ENCODE results near the gene MTRR.
A peak's percentile ranks its signal among the peaks of the same experiment; 100 is the strongest.
"Not testable (repeated sequence)": the region's sequence is repeated elsewhere in the genome, so short reads cannot be mapped to it uniquely, and the experiment has no call there.

Gene MTRR

DNA sequence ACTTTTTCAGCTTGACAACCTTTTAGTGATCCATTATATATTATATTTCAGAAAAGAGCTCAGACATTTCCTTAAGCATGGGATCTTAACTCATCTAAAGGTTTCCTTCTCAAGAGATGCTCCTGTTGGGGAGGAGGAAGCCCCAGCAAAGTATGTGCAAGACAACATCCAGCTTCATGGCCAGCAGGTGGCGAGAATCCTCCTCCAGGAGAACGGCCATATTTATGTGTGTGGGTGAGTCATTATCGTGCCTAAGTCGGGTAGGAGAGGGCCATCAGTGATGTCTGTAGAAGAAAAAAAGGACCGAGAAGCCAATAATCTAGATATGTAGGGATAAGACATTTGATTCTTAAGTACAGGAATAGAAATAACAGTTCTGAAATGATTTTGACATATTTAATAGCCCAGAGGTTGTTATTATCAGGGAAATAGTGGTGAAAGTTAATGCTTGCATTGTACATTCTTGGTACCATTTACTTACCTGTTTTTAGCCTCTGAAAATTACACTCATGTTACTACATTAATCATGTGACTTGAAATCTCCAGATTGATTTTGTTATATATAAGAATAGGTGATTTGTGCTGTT is 28.2 kb downstream of the MTRR start:
- no peaks in the 10 kb centered on the region for H3K27me3 Mint-ChIP-seq
- ATAC-seq (no peak), DNase-seq (peak; percentile 27)
- no peaks in the 10 kb centered on the region for H3K9me3 Mint-ChIP-seq
- H3K36me3 Mint-ChIP-seq (ENCODE audit: low read depth), result peaks cover 76% of the 10 kb centered on the region
- peaks cover 22% of the 10 kb centered on the region for H3K4me1 Mint-ChIP-seq
- no peak overlapping the region for H3K27ac Mint-ChIP-seq
- no peak overlapping the region for H3K4me3 Mint-ChIP-seq

DNA sequence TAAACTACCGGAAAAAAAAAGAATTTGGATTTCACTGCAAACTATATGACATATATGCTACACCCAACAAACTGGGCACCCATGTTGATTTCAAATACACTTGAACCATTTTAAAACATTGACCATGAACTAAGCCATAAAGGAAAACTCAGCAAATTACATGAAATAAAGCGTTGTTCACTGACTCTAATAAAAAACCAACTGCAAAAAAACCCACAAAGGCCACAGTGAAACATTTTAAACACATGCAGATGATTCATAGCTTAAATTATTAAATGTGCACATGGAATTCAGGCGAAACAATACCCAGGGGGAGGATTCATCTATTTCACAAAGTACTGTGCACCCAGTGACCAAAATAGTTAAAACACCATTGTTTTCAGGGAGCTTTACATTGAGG is 33.3 kb downstream of the MTRR start:
- ATAC-seq (no peak), DNase-seq (no peak)
- H3K4me1 Mint-ChIP-seq, result peaks cover 22% of the 10 kb centered on the region
- H3K36me3 Mint-ChIP-seq (ENCODE audit: low read depth), result peaks cover 75% of the 10 kb centered on the region
- H3K9me3 Mint-ChIP-seq, result peaks cover 9% of the 10 kb centered on the region
- H3K27me3 Mint-ChIP-seq, result no peaks in the 10 kb centered on the region
- no peak overlapping the region for H3K4me3 Mint-ChIP-seq
- H3K27ac Mint-ChIP-seq, result no peak overlapping the region

DNA sequence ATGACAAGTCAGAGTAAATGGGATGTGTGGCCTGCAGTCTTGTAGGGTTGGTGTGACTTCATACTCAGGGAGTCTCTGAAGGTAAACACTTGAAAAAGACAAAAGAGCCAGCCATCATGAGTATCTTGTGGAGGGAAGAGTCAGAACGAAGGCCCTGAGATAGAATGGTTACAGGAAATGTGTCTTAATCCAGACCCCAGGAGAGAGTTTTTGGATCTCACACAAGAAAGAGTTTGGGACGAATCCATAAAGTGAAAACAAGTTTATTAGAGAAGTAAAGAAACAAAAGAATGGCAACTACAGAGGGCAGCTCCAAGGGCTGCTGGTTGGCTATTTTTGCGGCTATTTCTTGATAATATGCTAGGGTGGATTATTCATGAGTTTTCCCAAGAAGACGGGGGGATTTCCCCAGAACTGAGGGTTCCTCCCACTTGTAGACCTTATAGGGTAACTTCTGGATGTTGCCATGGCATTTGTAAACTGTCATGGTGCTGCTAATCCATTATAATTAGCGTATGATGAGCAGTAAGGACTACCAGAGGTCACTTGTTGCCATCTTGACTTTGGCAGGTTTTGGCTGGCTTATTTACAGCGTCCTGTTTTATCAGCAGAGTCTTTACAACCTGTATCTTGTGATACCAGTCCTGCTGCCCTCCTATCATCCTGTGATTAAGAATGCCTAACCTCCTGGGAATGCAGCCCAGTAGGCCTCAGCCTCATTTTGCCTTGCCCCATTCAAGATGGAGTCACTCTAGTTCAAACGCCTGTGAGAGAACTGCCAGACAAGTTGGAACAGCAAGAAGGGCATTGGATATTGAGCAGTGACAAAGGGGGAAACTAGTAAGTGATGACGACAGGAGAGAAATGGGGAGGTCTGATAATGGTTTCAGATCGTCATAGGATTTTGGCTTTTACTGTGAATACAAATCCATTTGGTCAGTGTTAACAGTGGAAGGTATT is 34.0 kb downstream of the MTRR start:
- Mint-ChIP-seq H3K4me1 (peaks cover 22% of the 10 kb centered on the region), H3K27me3 (no peaks in the 10 kb centered on the region), H3K36me3 (ENCODE audit: low read depth) (peaks cover 81% of the 10 kb centered on the region), H3K27ac (no peak overlapping the region), H3K9me3 (peaks cover 15% of the 10 kb centered on the region), H3K4me3 (no peak overlapping the region)
- DNase-seq (no peak), ATAC-seq (no peak)

DNA sequence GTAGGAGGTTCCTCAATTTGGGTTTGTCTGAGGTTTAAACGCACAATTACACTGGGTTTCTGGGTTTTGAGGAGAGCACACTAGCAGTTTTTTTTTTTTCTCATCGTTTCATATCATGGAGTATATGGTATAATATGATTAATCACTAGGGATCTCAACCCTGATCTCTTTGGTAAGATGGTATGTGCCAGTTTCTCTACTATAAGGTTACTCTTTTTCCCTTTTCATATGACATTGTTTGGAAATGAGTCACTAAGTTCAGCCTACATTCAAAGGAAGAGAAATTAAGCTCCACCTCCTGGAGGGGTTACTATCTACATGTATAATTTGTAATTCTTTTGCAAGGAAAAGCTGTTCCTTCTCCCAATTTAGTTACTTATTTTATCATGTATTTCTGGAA is 35.2 kb downstream of the MTRR start:
- ATAC-seq (peak; percentile 76), DNase-seq (no peak)
- Mint-ChIP-seq H3K36me3 (ENCODE audit: low read depth) (peaks cover 81% of the 10 kb centered on the region), H3K27me3 (no peaks in the 10 kb centered on the region), H3K4me3 (no peak overlapping the region), H3K9me3 (peaks cover 23% of the 10 kb centered on the region), H3K27ac (no peak overlapping the region), H3K4me1 (peaks cover 22% of the 10 kb centered on the region)

DNA sequence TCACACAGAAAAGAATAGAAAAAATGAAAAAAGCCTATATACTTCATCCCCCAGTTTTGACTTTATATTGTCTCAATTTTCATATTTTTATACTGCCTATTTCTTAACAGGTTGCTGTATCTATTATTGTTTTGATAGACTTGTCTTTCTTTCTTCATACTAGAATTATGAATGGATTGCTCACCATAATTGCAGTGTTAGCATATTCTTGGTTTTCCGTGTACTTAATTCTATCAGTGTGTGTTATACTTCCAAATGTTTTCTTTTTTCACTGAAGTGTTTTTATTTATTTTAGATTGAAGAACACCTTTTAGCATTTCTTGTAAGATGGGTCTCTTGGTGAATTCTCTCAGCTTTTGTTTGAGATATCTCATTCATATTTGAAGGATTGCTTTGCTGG is 38.7 kb downstream of the MTRR start:
- Mint-ChIP-seq H3K9me3 (peaks cover 45% of the 10 kb centered on the region), H3K27ac (no peak overlapping the region), H3K36me3 (ENCODE audit: low read depth) (peaks cover 86% of the 10 kb centered on the region), H3K4me1 (peaks cover 14% of the 10 kb centered on the region), H3K4me3 (no peak overlapping the region), H3K27me3 (no peaks in the 10 kb centered on the region)
- no peak for ATAC-seq
- DNase-seq, result no peak

DNA sequence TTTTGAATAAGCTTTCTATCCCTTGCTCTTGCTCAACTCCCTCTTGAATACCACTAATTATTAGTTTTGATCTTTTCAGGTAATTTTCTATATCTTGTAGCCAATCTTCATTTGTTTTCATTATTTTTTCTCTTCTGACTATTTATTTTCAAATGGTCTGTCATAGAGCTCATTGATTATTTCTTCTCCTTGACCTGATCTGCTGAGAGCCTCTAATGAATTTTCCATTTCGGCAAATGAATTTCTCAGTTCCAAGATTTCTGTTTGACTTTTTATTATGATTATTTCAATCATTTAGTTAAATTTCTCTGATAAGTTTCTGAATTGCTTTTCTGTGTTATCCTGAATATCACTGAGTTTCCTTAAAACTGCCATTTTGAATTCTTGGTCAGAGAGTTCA is 39.4 kb downstream of the MTRR start:
- Mint-ChIP-seq H3K36me3 (ENCODE audit: low read depth) (peaks cover 85% of the 10 kb centered on the region), H3K4me3 (no peak overlapping the region), H3K9me3 (peaks cover 52% of the 10 kb centered on the region), H3K27ac (no peak overlapping the region), H3K27me3 (no peaks in the 10 kb centered on the region), H3K4me1 (peaks cover 9% of the 10 kb centered on the region)
- no peak for DNase-seq
- ATAC-seq, result no peak

DNA sequence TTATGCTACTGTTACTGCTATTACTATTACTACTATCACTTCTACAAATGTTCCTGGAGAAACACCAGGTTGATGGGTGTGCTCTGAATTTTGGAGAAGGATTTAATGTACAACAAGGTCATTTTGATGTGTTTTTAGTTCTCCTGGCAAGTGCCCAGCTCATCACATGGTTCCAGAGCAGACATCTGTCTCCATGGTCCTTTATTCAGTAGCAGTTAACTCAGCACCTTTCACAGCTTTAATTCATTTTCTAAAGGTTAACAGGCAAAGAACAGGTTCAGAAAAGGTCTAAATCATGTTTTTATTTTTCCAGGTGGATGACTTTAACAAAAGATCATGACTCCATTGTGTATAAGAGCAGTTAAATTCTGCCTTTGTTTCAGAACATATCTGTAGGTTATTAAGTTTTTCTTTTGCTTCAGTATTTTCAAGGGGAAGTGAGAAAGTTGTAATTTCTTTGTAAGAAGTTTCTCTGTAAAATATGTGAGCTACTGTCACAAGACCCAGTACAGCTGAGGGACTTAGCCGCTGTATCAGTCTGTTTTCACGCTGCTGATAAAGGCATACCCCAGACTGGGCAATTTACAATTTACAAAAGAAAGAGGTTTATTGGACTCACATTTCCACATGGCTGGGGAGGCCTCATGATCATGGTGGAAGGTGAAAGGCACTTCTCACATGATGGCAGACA is 41.9 kb downstream of the MTRR start:
- ATAC-seq, result no peak
- H3K4me1 Mint-ChIP-seq, result no peaks in the 10 kb centered on the region
- H3K27ac Mint-ChIP-seq, result no peak overlapping the region
- H3K9me3 Mint-ChIP-seq, result peaks cover 57% of the 10 kb centered on the region
- H3K27me3 Mint-ChIP-seq, result no peaks in the 10 kb centered on the region
- H3K4me3 Mint-ChIP-seq, result no peak overlapping the region
- DNase-seq, result no peak
- peaks cover 61% of the 10 kb centered on the region for H3K36me3 Mint-ChIP-seq (ENCODE audit: low read depth)

GRCh38 chr5:7911429-7911771 is 42.5 kb downstream of the MTRR start:
- H3K4me3 Mint-ChIP-seq, ATAC-seq: not testable (repeated sequence)
- H3K36me3 Mint-ChIP-seq (ENCODE audit: low read depth), result peaks cover 57% of the 10 kb centered on the region

DNA sequence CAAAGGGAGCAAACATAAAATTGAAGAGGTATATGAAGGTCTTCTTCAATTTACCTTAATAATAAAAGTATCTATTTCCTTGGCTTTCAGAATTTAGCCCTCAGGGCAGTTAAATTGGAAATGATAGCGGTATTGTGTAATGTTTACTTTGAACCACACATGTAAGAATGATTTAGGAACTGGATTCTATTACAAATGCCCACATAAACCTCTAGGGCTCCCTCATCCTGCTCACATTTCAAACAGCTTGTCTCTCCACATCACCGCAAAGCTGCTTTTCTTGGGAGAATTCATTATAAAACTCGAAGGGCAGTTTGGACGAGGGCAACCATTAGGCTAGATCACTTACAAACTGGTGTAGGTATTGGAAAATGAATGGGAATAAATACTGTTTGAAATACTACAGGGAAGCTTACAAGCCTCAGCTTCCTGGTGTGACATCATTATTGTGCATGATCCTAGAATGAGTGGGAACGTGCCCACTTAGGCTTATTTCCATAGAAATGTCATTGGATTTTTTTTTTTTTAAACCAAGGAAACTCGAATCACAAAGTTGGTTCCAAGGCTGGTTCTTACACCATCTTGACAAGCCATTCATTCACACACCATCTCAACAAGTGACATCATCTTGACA is 47.3 kb downstream of the MTRR start:
- no peak for DNase-seq
- ATAC-seq, result no peak
- H3K4me3 Mint-ChIP-seq, result no peak overlapping the region
- H3K4me1 Mint-ChIP-seq, result no peaks in the 10 kb centered on the region
- peaks cover 24% of the 10 kb centered on the region for H3K9me3 Mint-ChIP-seq
- peaks cover 14% of the 10 kb centered on the region for H3K36me3 Mint-ChIP-seq (ENCODE audit: low read depth)
- H3K27ac Mint-ChIP-seq, result no peak overlapping the region
- H3K27me3 Mint-ChIP-seq, result peaks cover 2% of the 10 kb centered on the region

More at GRCh38 chr5:7911429-7911771, 42.5 kb downstream of the MTRR start:
- peaks cover 56% of the 10 kb centered on the region for H3K9me3 Mint-ChIP-seq
- H3K27ac Mint-ChIP-seq, H3K4me1 Mint-ChIP-seq, H3K27me3 Mint-ChIP-seq, DNase-seq: not testable (repeated sequence)

GRCh38 chr5:7917130-7918123 is 48.5 kb downstream of the MTRR start:
- DNase-seq, result no peak
- Mint-ChIP-seq H3K9me3 (peaks cover 17% of the 10 kb centered on the region), H3K4me1 (no peaks in the 10 kb centered on the region), H3K27me3 (peaks cover 6% of the 10 kb centered on the region), H3K4me3 (no peak overlapping the region), H3K36me3 (ENCODE audit: low read depth) (peaks cover 8% of the 10 kb centered on the region), H3K27ac (no peak overlapping the region)
- ATAC-seq, result no peak

GRCh38 chr5:7925961-7926695 is 57.2 kb downstream of the MTRR start:
- no peaks in the 10 kb centered on the region for H3K36me3 Mint-ChIP-seq (ENCODE audit: low read depth)
- no peaks in the 10 kb centered on the region for H3K9me3 Mint-ChIP-seq
- ATAC-seq, result no peak
- no peak for DNase-seq
- no peaks in the 10 kb centered on the region for H3K4me1 Mint-ChIP-seq
- peaks cover 12% of the 10 kb centered on the region for H3K27me3 Mint-ChIP-seq
- no peak overlapping the region for H3K27ac Mint-ChIP-seq
- no peak overlapping the region for H3K4me3 Mint-ChIP-seq

GRCh38 chr5:7926720-7927119 is 57.8 kb downstream of the MTRR start:
- Mint-ChIP-seq H3K4me1 (no peaks in the 10 kb centered on the region), H3K27me3 (peaks cover 11% of the 10 kb centered on the region), H3K4me3 (no peak overlapping the region), H3K36me3 (ENCODE audit: low read depth) (no peaks in the 10 kb centered on the region), H3K27ac (no peak overlapping the region), H3K9me3 (no peaks in the 10 kb centered on the region)
- ATAC-seq (no peak), DNase-seq (no peak)
